GM12878 (cell line): ENCODE results near the gene LPAR3. TPM values are rescaled to one million over a fixed set of nuclear protein-coding genes. Genes with fewer than 3 reads are reported as not detected.

Experiments
- BACH1 ChIP-seq: fragments of 450-650 bp; IDR thresholded peaks from 2 replicates; pipeline ENCODE4 v1.6.1; 2017; ENCODE audit warnings: mild to moderate bottlenecking, borderline replicate concordance
- BMI1 ChIP-seq: fragments of 450-650 bp; IDR thresholded peaks from 2 replicates; pipeline ENCODE4 v1.6.1; 2016; ENCODE audit warnings: mild to moderate bottlenecking, moderate library complexity, borderline replicate concordance
- CBFB ChIP-seq: IDR thresholded peaks from 2 replicates; pipeline ENCODE4 v1.6.1; 2016; ENCODE audit warnings: antibody characterized with exemption, low read depth
- CEBPB ChIP-seq, 2 experiments: fragments of 150-350 bp in 1 of 2; IDR thresholded peaks; 2 replicates each; pipeline ENCODE4 v1.6.1; 2012 to 2014; ENCODE audit warnings: low read depth in 2 of 2, low read length in 2 of 2, borderline replicate concordance in 1 of 2, inconsistent platforms in 1 of 2
- CHD4 ChIP-seq: fragments of 200-600 bp; sonication (generic); IDR thresholded peaks from 2 replicates; pipeline ENCODE4 v1.6.1; 2016; ENCODE audit warnings: mild to moderate bottlenecking
- CREB1 ChIP-seq: IDR thresholded peaks from 2 replicates; pipeline ENCODE4 v1.6.1; 2012; ENCODE audit warnings: low read depth, mild to moderate bottlenecking, inconsistent platforms
- CTCF ChIP-seq, 3 experiments: IDR thresholded peaks in 2 of 3; conservative IDR thresholded peaks in 1 of 3; 2 replicates each; pipeline ENCODE4 v1.5.1; 2011; ENCODE audit warnings: low read depth in 3 of 3, low read length in 3 of 3, mild to moderate bottlenecking in 3 of 3, control low read depth in 2 of 3, moderate library complexity in 2 of 3, inconsistent platforms in 1 of 3, mixed read lengths in 1 of 3; ENCODE audit not compliant: control insufficient read depth in 2 of 3, insufficient read depth in 1 of 3; ENCODE audit errors: extremely low read depth in 1 of 3
- EED ChIP-seq: sonication (generic); IDR thresholded peaks from 2 replicates; pipeline ENCODE4 v1.6.1; 2016; ENCODE audit warnings: antibody characterized with exemption, low read depth
- FOS ChIP-seq: IDR thresholded peaks from 3 replicates; pipeline ENCODE4 v1.6.1; 2011; ENCODE audit warnings: borderline replicate concordance; ENCODE audit not compliant: insufficient read length; ENCODE audit errors: extremely low read depth
- GATAD2B ChIP-seq: fragments of 450-650 bp; conservative IDR thresholded peaks from 2 replicates; pipeline ENCODE4 v1.6.1; 2017; ENCODE audit warnings: low read depth, mild to moderate bottlenecking, moderate library complexity
- IRF5 ChIP-seq: fragments of 450-650 bp; IDR thresholded peaks from 2 replicates; pipeline ENCODE4 v1.6.1; 2017; ENCODE audit warnings: borderline replicate concordance
- KDM1A ChIP-seq: fragments of 200-600 bp; sonication (generic); IDR thresholded peaks from 2 replicates; pipeline ENCODE4 v1.6.1; 2016; ENCODE audit warnings: borderline replicate concordance
- LARP7 ChIP-seq: fragments of 450-650 bp; IDR thresholded peaks from 2 replicates; pipeline ENCODE4 v1.6.1; 2017; ENCODE audit warnings: mild to moderate bottlenecking
- MAX ChIP-seq: IDR thresholded peaks from 2 replicates; pipeline ENCODE4 v1.6.1; 2012; ENCODE audit warnings: low read depth, low read length, improper control_type of control experiment
- MTA2 ChIP-seq: fragments of 450-650 bp; IDR thresholded peaks from 2 replicates; pipeline ENCODE4 v1.6.1; 2016; ENCODE audit warnings: low read depth, mild to moderate bottlenecking, moderate library complexity
- MYC ChIP-seq: IDR thresholded peaks from 2 replicates; pipeline ENCODE4 v1.6.1; 2011; ENCODE audit warnings: mild to moderate bottlenecking, low read length, moderate library complexity, inconsistent platforms; ENCODE audit not compliant: insufficient read depth, insufficient replicate concordance, insufficient read length, severe bottlenecking
- NFXL1 ChIP-seq: fragments of 450-650 bp; IDR thresholded peaks from 2 replicates; pipeline ENCODE4 v1.6.1; 2017; ENCODE audit warnings: antibody characterized with exemption, mild to moderate bottlenecking, borderline replicate concordance
- NR2F1 ChIP-seq: fragments of 450-650 bp; conservative IDR thresholded peaks from 2 replicates; pipeline ENCODE4 v1.6.1; 2017; ENCODE audit warnings: mild to moderate bottlenecking
- PAX5 ChIP-seq: IDR thresholded peaks from 2 replicates; pipeline ENCODE4 v1.6.1; 2011; ENCODE audit warnings: low read depth, low read length, borderline replicate concordance
- PAX8 ChIP-seq: fragments of 450-650 bp; IDR thresholded peaks from 2 replicates; pipeline ENCODE4 v1.6.1; 2017; ENCODE audit warnings: mild to moderate bottlenecking, moderate library complexity
- RB1 ChIP-seq: fragments of 450-650 bp; formaldehyde crosslinking; IDR thresholded peaks from 2 replicates; pipeline ENCODE4 v1.6.1; 2017; ENCODE audit warnings: mild to moderate bottlenecking, borderline replicate concordance
- RUNX3 ChIP-seq: IDR thresholded peaks from 2 replicates; pipeline ENCODE4 v1.6.1; 2012; ENCODE audit warnings: low read length, inconsistent platforms
- SMAD1 ChIP-seq: fragments of 450-650 bp; IDR thresholded peaks from 2 replicates; pipeline ENCODE4 v1.6.1; 2018; ENCODE audit warnings: mild to moderate bottlenecking, low read depth; ENCODE audit not compliant: partially characterized antibody
- SMAD5 ChIP-seq: IDR thresholded peaks from 2 replicates; pipeline ENCODE4 v1.6.1; 2016; ENCODE audit warnings: antibody characterized with exemption, low read depth
- SREBF1 ChIP-seq: IDR thresholded peaks from 2 replicates; pipeline ENCODE4 v1.6.1; 2012; ENCODE audit warnings: mild to moderate bottlenecking, low read length
- SREBF2 ChIP-seq: IDR thresholded peaks from 2 replicates; pipeline ENCODE4 v1.6.1; 2012; ENCODE audit warnings: mild to moderate bottlenecking, low read length
- SUPT20H ChIP-seq: IDR thresholded peaks from 2 replicates; pipeline ENCODE4 v1.6.1; 2011; ENCODE audit warnings: low read depth, mild to moderate bottlenecking, low read length, moderate library complexity, borderline replicate concordance; ENCODE audit not compliant: control insufficient read depth
- TBL1XR1 ChIP-seq: IDR thresholded peaks from 2 replicates; pipeline ENCODE4 v1.6.1; 2012; ENCODE audit warnings: low read depth, low read length, improper control_type of control experiment
- ZNF207 ChIP-seq: fragments of 450-650 bp; IDR thresholded peaks from 2 replicates; pipeline ENCODE4 v1.6.1; 2014; ENCODE audit warnings: antibody characterized with exemption, mild to moderate bottlenecking, borderline replicate concordance
- polyA plus RNA-seq, 11 experiments: library from polyadenylated mRNA; depleted of rRNA in 4 of 11; unstranded in 6 of 11; stranded (reverse) in 5 of 11; fragments of >200 nt; fragmentation: Nextera tagmentation in 4 of 11; fragmentation: Illumina TruSeq in 1 of 11; extraction: Ambion mirVana in 4 of 11; extraction: Trizol in 1 of 11; gene quantifications; 1 replicate in 1 of 11; 2 replicates in 10 of 11; pipeline versions ENCODE4 v1.2.1 to v1.2.3, GENCODE V29; 2011 to 2016; ENCODE audit warnings: inconsistent platforms in 2 of 11, missing spikeins in 2 of 11, low read depth in 1 of 11
- total RNA-seq, 4 experiments: library from RNA; depleted of rRNA in 3 of 4; stranded (reverse); fragments of >200 nt in 3 of 4; fragmentation: Illumina TruSeq in 1 of 4; extraction: Trizol in 1 of 4; gene quantifications; 2 replicates each; pipeline versions ENCODE4 v1.2.1 to v1.2.3, GENCODE V29; 2013 to 2021

Gene LPAR3
- total and polyA plus RNA-seq, 10 of the 15 experiments (the other 5 are each of a cell fraction or from before 2014, with no cell fraction given), result 0.03 to 0.31 (median 0.09) TPM; not detected in 3

GRCh38 chr1:84853741-84854721 is 39.0 kb downstream of the LPAR3 start (continued):
- TF ChIP-seq RUNX3 (peak; percentile 97), MTA2 (peak; percentile 68), LARP7 (no peak), IRF5 (no peak), PAX5 (peak; percentile 37; the same call in 1 of the 2 replicates), GATAD2B (no peak), SREBF1 (no peak), BMI1 (peak; percentile 12; the same call in 1 of the 2 replicates), SMAD5 (no peak), BACH1 (no peak), KDM1A (no peak), CHD4 (no peak), SREBF2 (no peak), SUPT20H (no peak), SMAD1 (no peak), PAX8 (no peak), FOS (no peak), CBFB (peak; percentile 70; the same call in 1 of the 2 replicates), TBL1XR1 (0 out of 2 replicates have a peak, but pooled peaks have one; percentile 21), NR2F1 (no peak), CEBPB (IDR thresholded peaks at IDR 0.05; ENCODE audit: borderline replicate concordance in 1 of 2, low read depth in 2 of 2, low read length in 2 of 2) (peak in 1 of 2 experiments; percentile 77; a peak in 1 of 4 replicates), CTCF (IDR thresholded peaks at IDR 0.05 in 2 of 3, conservative IDR thresholded peaks at IDR 0.05 in 1 of 3; ENCODE audit: control insufficient read depth in 2 of 3, extremely low read depth in 1 of 3, insufficient read depth in 1 of 3, low read depth in 3 of 3, low read length in 3 of 3) (no peak), CREB1 (peak; percentile 72; the same call in 1 of the 2 replicates), RB1 (no peak), ZNF207 (no peak), MYC (no peak), NFXL1 (no peak), EED (peak; percentile 92), MAX (no peak)
